ENCODE measurements around the gene JPH2.

JPH2 gene

GRCh38 chr20:44125332-44126127 is 61.5 kb downstream of the JPH2 start:
- no peak for DNase-seq (ENCODE audit: low read depth)

- DNase-seq (ENCODE audit: low read depth) = no peak
Observed at GRCh38 chr20:44123874-44124535, 63.0 kb downstream of the JPH2 start.

DNA sequence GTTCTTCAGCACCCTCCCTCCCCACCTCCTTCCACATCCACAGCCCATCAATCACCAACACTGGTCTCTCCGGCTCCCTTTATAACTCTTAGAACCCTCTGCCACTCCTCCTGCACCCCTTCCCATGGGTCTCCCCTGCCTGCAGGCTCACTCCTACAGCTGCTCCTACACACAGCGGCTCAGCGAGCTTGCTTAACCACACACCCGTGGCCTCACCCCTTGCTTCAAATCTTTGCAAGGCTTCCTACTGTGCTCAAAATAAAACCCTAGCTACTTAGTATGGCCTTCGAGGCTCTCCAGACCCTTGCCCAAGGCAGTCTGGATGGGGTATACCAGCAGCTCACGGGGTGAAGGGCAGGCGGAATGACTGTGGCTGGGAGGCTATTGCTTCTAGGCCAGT is 63.7 kb downstream of the JPH2 start:
- DNase-seq (ENCODE audit: low read depth) = no peak

- no peak for DNase-seq (ENCODE audit: low read depth)
Observed at GRCh38 chr20:44120676-44121425, 66.1 kb downstream of the JPH2 start.

- DNase-seq (ENCODE audit: low read depth) = no peak
Observed at GRCh38 chr20:44118185-44119033, 68.6 kb downstream of the JPH2 start.

- DNase-seq (ENCODE audit: low read depth) = no peak
Observed at GRCh38 chr20:44117296-44118184, 69.4 kb downstream of the JPH2 start.

DNA sequence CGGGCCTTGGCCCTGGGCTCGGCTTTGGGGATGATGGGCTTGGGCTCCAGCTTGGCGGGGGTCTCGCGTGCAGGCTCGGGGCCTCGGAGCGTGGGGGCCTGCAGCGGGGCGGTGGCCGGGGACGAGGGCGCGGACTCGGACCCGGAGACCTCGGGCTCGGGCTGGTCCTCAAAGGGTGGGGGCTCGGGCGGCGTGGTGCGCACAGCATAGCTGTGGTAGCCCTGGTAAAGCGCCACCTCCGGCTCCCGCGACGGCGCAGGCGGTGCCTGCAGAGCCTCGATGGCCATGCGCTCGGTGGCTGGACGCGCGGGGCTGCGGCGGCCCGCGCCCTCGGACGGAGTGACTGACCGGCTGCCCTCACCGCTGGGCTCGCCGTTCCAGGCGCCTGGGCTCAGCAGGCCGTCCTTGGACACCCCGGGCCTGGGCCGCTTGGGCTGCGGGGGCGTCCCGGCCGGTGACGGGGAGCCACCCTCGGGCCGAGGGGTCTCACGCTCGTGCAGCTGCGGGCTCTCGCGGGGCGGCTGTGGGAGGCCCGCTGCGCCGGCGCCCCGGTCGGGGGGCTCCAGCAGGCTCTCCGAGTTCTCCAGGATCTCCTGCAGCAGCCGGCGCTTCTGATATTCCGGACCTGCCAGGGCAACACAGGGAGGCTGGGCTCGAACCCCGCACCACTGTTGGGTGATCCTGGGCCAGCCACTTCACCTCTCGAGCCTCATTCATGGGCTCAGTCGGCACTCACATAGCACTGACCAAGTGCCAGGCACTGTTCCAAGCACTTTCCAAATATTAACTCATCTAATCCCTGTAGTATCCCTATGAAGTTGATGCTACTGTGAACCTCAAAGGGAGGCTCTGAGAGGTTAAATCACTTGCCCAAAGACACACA is 71.0 kb downstream of the JPH2 start:
- DNase-seq (ENCODE audit: low read depth) = no peak

- no peak for DNase-seq (ENCODE audit: low read depth)
Observed at GRCh38 chr20:44115181-44115580, 71.8 kb downstream of the JPH2 start.

- DNase-seq (ENCODE audit: low read depth) = no peak
Observed at GRCh38 chr20:44113618-44114376, 73.2 kb downstream of the JPH2 start.

DNA sequence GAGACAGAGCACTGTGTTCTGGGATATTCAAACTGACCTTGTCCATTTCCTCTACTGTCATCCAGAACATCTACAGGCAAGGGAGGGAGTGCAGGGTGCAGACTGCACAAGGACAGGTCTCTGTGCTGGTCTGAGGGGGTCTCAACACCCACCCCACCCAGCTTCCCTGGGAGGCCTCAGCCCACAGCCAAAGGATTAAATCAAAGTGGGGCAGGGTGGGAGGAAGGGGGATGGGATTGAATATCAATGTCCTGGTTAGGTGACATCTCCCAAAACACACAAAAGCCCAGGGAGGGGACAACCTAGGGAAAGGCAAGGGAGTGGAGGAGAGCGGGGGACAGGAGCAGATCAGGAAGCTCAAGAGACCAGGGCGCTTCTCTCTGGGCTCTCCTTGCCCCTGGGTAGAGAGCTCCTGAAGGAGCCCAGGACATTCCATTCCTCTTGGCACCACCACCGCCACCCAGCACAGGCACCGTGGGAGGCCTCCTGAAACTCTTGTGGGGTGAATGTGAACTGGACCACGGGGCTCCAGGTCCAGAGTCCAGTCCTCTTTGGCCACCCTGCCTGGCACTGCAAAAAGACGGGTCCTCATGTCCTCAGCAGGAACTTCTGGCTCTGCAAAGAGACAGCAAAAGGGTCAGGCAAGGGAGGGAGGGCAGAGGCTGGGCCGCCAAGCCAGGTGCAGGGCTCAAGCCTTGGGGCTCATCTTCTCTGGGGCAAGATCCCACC is 73.9 kb downstream of the JPH2 start:
- no peak for DNase-seq (ENCODE audit: low read depth)

DNA sequence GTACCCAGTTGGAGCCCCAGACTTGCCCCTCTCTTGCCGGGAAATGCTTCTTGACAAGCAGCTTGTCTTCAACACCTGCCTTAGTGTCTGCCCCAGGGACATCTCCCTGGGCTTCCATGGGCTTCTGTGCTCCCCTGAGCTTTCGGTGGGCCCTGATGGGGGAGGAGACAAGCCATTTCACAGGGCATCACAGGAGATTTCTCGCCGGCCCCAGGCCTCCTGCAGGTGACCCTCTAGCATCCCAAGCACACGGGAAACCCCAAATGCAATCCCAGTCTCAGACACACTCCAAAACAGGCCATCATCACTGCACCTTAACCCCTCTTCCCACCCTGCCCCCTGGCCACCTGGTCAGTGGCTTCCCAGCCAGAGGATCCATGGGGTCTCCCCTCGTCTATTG is 74.5 kb downstream of the JPH2 start:
- no peak for DNase-seq (ENCODE audit: low read depth)

DNA sequence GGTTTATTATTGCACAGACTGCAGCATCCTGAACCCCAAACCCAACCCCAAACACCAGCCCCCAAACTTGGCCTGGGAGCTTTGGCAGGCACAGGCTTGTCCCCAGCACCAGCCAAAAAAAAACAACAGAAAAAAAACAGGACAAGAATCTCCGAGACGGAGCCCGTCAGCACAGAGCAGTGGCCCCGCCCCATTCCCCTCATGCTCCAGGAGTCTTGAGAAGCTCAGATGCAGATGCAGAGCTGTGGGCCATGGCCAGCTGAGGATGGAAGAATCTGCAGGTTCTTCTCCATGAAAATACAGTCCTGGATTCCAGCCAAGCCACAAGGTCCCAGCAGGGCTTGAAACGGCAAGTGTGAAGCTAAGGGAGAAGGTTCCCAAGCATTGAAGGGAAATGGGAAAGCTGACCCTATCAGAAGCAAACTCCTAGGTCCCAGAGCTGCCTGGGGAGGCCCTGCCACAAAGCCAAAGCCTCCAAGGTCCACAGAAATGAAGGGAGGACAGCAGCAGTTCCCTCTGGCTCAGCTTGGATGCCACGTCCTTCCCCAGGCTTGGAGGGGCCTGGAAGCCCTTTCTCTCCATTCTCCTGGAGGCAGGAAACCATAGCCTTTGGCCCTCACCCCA is 75.2 kb downstream of the JPH2 start:
- DNase-seq (ENCODE audit: low read depth) = no peak

DNA sequence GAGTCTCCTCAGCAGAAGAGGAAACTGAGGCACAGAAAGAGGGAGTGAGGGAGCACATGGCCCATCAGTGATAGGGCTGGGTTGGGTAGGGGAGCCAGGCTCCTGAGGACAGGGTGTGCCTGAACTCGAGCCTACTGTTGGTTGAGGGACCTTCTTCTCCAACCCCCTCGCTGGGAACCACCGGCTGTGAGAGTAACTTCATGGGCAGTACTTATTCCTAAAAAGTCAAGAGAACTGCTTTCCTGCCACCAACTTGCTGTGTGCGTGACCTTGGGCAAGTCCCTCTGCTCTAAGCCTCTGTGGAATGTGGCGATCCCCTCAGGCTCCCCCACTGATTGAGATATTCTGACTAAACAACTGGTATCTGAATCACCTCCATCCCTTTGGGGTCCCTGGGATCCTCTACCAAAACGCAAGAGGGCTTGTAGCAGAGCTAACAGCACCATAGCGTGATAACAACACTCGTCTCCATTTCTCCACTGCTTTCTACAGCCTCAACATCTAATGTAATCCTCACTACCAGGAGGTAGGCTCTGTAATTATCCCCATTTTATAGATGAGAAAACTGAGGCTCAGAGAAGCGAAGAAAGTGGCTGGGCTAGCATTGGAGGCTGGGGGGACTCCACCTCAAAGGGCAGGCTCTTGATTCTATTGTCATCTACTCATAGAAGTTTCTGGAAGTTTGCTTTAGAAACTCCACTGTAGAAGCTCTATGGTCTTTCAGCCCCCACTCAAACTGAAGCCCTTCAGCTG is 76.0 kb downstream of the JPH2 start:
- no peak for DNase-seq (ENCODE audit: low read depth)

- DNase-seq (ENCODE audit: low read depth) = no peak
Observed at GRCh38 chr20:44109951-44110361, 77.0 kb downstream of the JPH2 start.

GRCh38 chr20:44106615-44107014 is 80.4 kb downstream of the JPH2 start:
- no peak for DNase-seq (ENCODE audit: low read depth)

DNA sequence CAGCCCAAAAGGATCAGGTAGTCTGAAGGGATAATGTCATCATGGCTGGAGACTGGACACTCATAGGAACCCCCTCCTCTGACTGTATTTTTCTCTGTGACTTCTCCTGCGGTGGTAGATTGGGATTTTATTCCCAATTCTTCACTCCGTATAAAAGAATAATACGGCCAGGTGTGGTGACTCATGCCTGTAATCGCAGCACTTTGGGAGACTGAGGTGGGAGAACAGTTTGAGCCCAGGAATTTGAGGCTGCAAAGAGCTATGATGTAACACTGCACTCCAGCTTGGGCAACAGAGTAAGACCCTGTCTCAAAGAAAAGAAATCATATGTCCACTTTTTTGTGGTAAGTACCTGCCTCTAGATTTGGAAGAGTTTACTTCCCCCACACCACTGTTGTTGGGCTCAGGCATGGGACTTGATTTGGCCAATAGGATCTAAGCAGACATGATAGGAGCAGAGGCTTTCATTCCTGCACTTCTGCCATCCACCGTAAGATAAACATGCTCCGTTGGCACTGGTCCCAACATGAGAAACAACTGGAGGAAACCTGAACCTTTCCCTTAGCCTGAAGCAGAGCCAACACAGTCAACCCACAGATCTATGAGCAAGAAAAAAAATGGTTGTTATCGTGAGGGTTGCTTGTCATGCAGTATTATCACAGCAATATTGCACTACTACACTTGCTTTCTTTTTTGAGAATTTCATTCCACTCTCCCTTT is 82.0 kb downstream of the JPH2 start:
- no peak for DNase-seq (ENCODE audit: low read depth)

GRCh38 chr20:44102582-44102981 is 84.4 kb downstream of the JPH2 start:
- no peak for DNase-seq (ENCODE audit: low read depth)
